ENCODE data around the gene CEACAM1. TPM values are rescaled to one million over a fixed set of nuclear protein-coding genes. Genes with fewer than 3 reads are reported as not detected.
A peak's percentile ranks its signal among the peaks of the same experiment; 100 is the strongest.

CEACAM1 gene
- total and polyA plus RNA-seq, 2 experiments from 2014 or later, result 0.63 to 3.0 TPM

DNA sequence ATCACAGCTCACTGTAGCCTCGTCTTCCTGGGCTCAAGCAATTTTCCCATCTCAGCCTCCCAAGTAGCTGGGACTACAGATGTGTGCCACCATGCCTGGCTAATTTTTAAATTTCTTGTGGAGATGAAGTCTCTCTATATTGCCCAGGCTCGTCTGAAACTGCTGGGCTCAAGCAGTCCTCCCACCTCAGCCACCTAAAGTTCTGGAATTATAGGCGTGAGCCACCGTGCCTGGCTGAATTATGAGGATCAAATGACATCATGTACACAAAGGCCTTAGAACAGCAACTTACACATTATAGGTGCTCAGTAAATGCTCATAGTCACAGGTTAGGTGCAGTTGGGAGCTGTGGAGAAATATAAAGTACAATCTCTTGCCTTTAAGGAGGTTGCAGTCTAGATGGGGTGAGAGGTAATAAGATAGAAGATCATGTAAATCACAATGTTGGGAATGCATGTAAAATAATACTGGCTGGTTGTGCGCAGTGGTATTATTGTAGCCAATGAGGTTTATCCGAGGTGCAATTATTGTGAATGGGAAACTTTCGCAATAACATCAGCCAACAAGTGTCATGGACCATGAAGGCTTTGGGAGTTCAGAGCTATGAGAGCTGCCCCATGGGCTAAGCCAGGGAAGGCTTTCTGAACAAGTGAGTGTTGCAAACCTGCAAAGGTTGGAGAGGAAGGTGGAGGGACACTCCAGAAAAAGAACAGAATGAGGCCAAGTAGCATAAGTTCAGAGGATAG, 55.7 kb downstream of the CEACAM1 start:
- Histone ChIP-seq H3K4me3 (no peak overlapping the region), H2AFZ (no peak overlapping the region), H4K20me1 (replicated peaks; ENCODE audit: insufficient read depth) (no peaks in the 10 kb centered on the region), H3K36me3 (ENCODE audit: insufficient read depth) (no peaks in the 10 kb centered on the region), H3K9me2 (ENCODE audit: insufficient read depth) (no peaks in the 10 kb centered on the region), H3K27ac (ENCODE audit: low read depth) (peak overlapping the region; percentile 64), H3F3A (replicated peaks; ENCODE audit: low read depth) (peaks cover 16% of the 10 kb centered on the region), H3K79me2 (replicated peaks; ENCODE audit: insufficient read depth) (no peaks in the 10 kb centered on the region), H3K27me3 (ENCODE audit: insufficient read depth) (no peaks in the 10 kb centered on the region), H3K4me1 (ENCODE audit: insufficient read depth) (peaks cover 58% of the 10 kb centered on the region), H3K4me2 (peak overlapping the region; percentile 28; the same call in 1 of the 2 replicates)
- ATAC-seq, result no peak
- no peaks in the 10 kb centered on the region for H3K36me3 Mint-ChIP-seq (ENCODE audit: low read depth)
- no peak for TF ChIP-seq EZH2phosphoT487 (IDR thresholded peaks at IDR 0.05; ENCODE audit: unreplicated experiment)
- TF ChIP-seq, protein P1, sequence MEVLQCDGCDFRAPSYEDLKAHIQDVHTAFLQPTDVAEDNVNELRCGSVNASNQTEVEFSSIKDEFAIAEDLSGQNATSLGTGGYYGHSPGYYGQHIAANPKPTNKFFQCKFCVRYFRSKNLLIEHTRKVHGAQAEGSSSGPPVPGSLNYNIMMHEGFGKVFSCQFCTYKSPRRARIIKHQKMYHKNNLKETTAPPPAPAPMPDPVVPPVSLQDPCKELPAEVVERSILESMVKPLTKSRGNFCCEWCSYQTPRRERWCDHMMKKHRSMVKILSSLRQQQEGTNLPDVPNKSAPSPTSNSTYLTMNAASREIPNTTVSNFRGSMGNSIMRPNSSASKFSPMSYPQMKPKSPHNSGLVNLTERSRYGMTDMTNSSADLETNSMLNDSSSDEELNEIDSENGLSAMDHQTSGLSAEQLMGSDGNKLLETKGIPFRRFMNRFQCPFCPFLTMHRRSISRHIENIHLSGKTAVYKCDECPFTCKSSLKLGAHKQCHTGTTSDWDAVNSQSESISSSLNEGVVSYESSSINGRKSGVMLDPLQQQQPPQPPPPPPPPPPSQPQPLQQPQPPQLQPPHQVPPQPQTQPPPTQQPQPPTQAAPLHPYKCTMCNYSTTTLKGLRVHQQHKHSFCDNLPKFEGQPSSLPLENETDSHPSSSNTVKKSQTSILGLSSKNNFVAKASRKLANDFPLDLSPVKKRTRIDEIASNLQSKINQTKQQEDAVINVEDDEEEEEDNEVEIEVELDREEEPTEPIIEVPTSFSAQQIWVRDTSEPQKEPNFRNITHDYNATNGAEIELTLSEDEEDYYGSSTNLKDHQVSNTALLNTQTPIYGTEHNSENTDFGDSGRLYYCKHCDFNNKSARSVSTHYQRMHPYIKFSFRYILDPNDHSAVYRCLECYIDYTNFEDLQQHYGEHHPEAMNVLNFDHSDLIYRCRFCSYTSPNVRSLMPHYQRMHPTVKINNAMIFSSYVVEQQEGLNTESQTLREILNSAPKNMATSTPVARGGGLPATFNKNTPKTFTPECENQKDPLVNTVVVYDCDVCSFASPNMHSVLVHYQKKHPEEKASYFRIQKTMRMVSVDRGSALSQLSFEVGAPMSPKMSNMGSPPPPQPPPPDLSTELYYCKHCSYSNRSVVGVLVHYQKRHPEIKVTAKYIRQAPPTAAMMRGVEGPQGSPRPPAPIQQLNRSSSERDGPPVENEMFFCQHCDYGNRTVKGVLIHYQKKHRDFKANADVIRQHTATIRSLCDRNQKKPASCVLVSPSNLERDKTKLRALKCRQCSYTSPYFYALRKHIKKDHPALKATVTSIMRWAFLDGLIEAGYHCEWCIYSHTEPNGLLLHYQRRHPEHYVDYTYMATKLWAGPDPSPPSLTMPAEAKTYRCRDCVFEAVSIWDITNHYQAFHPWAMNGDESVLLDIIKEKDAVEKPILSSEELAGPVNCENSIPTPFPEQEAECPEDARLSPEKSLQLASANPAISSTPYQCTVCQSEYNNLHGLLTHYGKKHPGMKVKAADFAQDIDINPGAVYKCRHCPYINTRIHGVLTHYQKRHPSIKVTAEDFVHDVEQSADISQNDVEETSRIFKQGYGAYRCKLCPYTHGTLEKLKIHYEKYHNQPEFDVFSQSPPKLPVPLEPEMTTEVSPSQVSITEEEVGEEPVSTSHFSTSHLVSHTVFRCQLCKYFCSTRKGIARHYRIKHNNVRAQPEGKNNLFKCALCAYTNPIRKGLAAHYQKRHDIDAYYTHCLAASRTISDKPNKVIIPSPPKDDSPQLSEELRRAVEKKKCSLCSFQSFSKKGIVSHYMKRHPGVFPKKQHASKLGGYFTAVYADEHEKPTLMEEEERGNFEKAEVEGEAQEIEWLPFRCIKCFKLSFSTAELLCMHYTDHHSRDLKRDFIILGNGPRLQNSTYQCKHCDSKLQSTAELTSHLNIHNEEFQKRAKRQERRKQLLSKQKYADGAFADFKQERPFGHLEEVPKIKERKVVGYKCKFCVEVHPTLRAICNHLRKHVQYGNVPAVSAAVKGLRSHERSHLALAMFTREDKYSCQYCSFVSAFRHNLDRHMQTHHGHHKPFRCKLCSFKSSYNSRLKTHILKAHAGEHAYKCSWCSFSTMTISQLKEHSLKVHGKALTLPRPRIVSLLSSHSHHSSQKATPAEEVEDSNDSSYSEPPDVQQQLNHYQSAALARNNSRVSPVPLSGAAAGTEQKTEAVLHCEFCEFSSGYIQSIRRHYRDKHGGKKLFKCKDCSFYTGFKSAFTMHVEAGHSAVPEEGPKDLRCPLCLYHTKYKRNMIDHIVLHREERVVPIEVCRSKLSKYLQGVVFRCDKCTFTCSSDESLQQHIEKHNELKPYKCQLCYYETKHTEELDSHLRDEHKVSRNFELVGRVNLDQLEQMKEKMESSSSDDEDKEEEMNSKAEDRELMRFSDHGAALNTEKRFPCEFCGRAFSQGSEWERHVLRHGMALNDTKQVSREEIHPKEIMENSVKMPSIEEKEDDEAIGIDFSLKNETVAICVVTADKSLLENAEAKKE (CRISPR knock-in tag; IDR thresholded peaks at IDR 0.05), result no peak
- TF ChIP-seq, protein P2, sequence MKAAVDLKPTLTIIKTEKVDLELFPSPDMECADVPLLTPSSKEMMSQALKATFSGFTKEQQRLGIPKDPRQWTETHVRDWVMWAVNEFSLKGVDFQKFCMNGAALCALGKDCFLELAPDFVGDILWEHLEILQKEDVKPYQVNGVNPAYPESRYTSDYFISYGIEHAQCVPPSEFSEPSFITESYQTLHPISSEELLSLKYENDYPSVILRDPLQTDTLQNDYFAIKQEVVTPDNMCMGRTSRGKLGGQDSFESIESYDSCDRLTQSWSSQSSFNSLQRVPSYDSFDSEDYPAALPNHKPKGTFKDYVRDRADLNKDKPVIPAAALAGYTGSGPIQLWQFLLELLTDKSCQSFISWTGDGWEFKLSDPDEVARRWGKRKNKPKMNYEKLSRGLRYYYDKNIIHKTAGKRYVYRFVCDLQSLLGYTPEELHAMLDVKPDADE (IDR thresholded peaks at IDR 0.05), result no peak
- no peak for DNase-seq (ENCODE audit: low spot score)
- no peaks in the 10 kb centered on the region for H3K9me3 Mint-ChIP-seq
- no peak overlapping the region; the same call in 2 of the 3 replicates for H3K4me3 Mint-ChIP-seq
- peak overlapping the region; percentile 64 for H3K27ac Mint-ChIP-seq
- peaks cover 6% of the 10 kb centered on the region for H3K27me3 Mint-ChIP-seq (ENCODE audit: insufficient read depth, low read depth, poor library complexity)
- H3K4me1 Mint-ChIP-seq, result peaks cover 59% of the 10 kb centered on the region

Data from GM23338 (cell line).